GM13977 (cell line): ENCODE data around the gene TBC1D3B.
"Not testable (repeated sequence)": the region's sequence is repeated elsewhere in the genome, so short reads cannot be mapped to it uniquely, and the experiment has no call there.

Experiments
- DNase-seq: peaks from one replicate; pipeline ENCODE4 v3.0.0; 2012; ENCODE audit warnings: low spot score
- in situ Hi-C: fragments of 300-500 bp; cut with MboI; formaldehyde crosslinking; loops from one replicate; pipeline ENCODE4 v1.12.0; 2022; ENCODE audit warnings: low sequenced_read_pairs, low pct_unique_long_range_greater_than_20kb, mixed read lengths, inconsistent platforms; ENCODE audit not compliant: unreplicated experiment
- TF ChIP-seq, protein P1 (sequence below): IDR thresholded peaks from 2 replicates; pipeline ENCODE4 v1.5.1; 2012; ENCODE audit warnings: mild to moderate bottlenecking, control low read depth; ENCODE audit not compliant: insufficient read depth; ENCODE audit errors: extremely low read depth, missing control alignments

Gene TBC1D3B

DNA sequence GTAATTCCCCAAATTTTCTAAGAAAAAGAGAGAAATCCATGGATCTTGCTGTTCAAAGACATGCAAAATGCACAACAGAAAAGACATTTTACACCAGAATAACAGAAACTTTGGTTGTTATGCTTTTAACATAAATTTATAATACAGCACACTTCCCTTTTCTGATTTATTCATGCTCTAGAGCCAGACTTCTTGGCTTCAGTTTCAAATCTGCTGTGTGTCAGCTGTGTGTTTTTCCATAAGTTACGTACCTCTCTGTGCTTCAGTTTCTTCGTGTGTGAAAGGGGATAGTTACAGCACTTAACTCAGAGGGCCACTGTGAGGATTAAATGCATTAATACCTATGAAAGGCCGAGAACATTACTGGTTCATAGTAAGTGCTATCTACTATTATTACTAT is 26.9 kb upstream of the TBC1D3B start:
- in situ Hi-C loops, result no loop called here
- no peak for DNase-seq
- TF ChIP-seq, protein P1, sequence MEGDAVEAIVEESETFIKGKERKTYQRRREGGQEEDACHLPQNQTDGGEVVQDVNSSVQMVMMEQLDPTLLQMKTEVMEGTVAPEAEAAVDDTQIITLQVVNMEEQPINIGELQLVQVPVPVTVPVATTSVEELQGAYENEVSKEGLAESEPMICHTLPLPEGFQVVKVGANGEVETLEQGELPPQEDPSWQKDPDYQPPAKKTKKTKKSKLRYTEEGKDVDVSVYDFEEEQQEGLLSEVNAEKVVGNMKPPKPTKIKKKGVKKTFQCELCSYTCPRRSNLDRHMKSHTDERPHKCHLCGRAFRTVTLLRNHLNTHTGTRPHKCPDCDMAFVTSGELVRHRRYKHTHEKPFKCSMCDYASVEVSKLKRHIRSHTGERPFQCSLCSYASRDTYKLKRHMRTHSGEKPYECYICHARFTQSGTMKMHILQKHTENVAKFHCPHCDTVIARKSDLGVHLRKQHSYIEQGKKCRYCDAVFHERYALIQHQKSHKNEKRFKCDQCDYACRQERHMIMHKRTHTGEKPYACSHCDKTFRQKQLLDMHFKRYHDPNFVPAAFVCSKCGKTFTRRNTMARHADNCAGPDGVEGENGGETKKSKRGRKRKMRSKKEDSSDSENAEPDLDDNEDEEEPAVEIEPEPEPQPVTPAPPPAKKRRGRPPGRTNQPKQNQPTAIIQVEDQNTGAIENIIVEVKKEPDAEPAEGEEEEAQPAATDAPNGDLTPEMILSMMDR, result no peak

DNA sequence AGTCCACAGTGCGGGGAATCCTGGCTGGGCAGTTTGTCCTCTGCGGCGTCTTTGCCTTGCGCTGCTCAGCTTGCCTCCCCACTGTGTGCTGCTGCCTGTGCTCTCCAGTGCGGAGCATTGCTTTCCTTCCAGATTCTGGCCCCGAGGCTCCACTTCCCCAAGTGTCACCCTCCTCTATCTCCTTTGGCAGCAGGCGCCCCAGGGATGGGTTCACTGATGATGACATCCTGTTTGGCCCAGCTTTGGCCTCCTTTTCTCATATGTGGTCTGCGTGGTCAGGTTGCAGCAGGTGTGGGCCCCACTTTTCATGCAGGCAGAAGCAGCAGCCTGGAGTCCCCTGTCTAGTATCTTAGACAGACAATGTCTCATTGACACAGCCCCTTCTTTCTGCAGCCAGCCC is 25.1 kb upstream of the TBC1D3B start:
- DNase-seq, in situ Hi-C loops: not testable (repeated sequence)

DNA sequence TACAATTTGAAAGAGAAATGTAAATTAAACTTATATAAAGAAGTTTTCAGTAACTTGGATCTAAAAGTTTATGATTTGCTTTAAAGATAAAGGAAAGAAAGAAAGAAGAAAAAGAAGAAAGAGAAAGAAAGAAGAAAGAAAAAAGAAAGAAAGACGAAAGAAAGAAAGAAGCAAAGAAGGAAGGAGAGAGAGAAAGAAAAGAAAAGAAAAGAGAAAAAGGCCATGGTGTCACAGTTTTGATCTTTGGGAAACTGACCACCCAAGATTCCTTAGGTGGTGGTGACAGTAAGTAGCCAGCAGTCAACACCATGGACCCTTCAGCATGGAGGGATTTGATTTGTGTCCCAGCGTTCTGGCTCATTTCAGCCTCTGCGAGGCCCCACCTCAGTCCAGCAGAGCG is 24.7 kb upstream of the TBC1D3B start:
- in situ Hi-C loops, DNase-seq: not testable (repeated sequence)

DNA sequence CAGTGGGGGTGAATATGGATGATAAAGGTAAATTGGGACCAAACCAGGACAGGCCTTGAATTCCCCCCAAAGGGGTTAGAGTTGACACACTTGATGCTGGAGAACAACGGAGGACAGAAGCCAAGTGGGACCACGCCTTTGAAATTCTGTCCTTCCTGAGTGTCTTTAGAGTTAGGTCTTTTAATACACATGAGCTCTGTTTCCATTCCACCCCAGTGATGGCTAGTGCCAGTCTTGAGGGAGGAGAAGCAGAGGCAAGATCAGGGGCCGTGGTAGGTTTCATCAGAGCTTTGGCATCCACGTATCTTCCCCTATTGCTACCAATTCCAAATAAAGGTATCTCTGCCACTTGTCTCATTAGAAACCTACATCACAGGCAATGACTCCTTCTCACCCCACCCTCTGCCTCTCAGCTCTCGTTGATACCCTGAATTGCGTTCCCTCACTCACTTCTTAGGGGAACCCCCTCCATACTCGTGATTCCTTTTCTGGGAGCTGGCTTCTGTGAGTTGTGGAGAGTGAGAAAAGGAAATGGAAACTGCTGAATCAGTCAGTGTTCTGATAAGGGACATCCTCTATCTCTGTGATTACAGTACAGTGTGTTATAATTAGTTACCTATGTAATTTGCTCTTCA is 22.5 kb upstream of the TBC1D3B start:
- no peak for DNase-seq
- in situ Hi-C loops, result no loop called here
- TF ChIP-seq, protein P1, result no peak

DNA sequence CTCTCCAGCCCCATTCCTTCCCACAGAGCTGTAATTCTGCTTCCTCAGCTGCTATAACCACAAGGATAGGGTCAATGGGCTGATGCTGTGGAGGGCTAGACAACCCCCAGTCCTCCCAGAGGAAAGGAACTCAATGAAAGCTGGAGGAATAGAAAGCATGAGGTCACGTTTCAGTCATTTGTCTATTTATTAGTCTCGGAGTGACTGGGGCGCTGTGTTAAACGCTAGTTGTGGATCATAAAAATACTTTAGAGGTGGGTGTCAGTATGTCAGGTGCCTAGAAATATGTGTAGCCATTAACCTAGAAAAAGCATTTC is 20.9 kb upstream of the TBC1D3B start:
- DNase-seq, result no peak
- TF ChIP-seq, protein P1, result no peak
- in situ Hi-C loops, result no loop called here

DNA sequence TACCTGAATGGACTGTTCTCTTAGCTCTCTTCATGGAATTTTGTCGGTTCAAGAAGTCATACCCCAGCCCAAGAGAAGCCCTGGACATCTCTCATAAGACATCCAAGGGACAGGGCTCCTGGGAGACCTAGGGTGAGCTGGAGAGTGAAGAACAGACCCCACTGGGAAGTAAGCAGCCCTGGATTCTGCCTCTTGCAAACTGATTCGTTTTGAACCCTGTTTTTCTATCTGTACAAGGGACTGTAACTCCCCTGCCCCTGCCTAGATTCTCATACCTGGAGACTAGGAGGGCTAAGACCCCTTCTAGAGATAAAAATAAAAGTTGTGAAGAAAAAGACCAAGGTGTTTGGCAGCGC is 19.7 kb upstream of the TBC1D3B start:
- in situ Hi-C loops, result no loop called here
- no peak for DNase-seq
- TF ChIP-seq, protein P1, result no peak

DNA sequence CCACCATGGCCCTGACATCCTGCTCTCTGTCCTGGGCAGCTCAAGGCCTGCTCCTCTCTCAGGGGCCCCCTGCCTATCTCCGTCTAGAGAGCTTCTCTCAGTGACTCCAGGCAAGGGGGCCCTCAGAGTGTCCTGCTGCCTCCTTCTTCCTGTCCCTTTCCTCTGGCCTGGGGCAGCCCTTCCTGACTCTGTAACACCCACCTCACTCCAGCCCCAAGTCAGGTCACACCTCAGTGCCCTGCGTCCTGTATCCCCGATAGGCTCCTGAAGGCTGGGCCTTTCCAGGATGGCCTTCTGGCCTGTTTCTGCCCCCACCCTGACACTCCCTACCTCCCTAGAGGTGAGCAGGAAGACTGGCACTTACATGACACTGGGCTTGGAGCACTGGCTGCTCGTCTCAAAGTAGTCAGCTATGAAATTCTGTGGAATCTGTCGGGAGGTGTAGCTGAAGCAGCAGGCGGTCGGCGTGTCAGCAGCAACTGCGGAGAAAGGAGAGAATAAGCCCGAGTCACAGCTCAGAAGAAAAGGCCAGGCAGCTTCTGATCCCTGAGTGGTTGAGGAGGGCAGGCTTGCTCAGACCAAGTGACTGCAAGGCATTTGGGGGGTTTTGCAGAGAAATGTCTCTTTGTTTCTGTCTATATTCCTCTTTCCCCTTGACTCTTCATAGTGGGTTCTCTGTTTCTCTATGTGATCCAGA is 19.1 kb upstream of the TBC1D3B start:
- in situ Hi-C loops, result no loop called here
- no peak for DNase-seq
- TF ChIP-seq, protein P1, result no peak

DNA sequence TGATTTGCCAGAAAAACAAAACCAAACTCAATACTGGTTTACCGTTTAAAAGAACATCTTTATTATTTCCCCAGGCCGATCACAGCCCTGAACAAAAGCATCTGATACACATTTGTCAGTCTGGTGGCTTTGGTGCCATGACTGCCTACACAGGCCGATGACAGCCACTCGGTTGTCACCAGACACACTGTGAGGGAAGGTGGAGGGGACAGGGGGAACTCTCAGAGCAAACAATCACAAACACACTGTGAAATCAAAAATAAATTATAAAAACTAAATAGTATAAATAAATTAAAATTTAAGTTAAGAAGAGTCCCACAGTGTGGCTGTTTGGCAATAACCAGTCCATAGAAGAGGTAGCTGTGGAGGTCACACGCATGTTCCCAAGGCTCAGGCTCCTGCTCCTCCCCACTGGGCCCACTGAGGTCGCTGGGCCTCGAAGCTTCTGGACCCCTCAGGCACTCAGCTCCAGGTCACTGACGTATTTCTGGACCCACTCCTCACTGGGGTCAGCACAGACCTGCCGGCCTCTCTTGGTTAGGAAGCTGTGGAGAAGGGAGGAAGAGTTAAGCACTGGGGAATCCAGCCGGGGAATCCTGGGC is 18.5 kb upstream of the TBC1D3B start:
- DNase-seq, in situ Hi-C loops: not testable (repeated sequence)

DNA sequence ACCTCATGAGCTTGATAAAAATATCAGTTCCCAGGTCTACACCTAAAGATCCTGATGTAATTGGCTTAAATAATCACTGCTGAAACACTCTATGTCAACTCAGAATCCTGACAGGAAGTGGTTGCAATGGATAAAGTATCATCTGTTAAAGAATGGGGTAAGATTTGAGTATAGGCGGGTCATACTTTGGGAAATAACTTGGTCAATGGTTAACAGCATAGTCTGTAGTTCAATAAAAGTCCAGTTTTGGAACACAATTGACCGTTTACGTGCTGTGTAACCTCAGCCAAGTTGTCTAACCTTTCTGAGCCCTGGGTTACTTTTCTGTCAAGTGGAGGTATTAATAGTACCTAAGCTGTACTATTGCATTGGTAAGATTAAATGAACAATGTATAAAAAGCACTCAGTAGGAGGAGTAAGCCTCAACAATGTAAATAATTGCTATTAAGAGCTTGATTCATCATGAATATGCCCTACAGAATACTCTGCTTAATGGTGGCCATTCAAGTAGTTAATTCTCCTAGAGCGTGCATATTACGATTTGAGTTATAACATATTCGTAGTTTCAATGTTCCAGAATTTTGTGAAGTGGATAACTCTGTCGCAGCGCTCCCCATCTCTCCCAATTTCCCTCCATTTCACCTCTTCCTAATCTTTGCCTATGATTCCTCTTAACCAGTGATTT is 17.9 kb upstream of the TBC1D3B start:
- in situ Hi-C loops, DNase-seq: not testable (repeated sequence)
